Muscle of leg (tissue), 11 donors: ENCODE data around the gene SPOCK1. TPM values are rescaled to one million over a fixed set of nuclear protein-coding genes. Genes with fewer than 3 reads are reported as not detected.

Experiments
- DNase-seq: peaks from one replicate; pipeline ENCODE4 v3.0.0; 2013
- H3K27ac ChIP-seq: one replicate; pipeline ENCODE4 v1.5.1; 2013; ENCODE audit warnings: mild to moderate bottlenecking, low read length, control low read depth
- H3K27me3 ChIP-seq: one replicate; pipeline ENCODE4 v1.6.1; 2013; ENCODE audit warnings: low read length; ENCODE audit not compliant: control insufficient read depth, insufficient read depth
- H3K36me3 ChIP-seq: one replicate; pipeline ENCODE4 v1.6.1; 2013; ENCODE audit warnings: low read length; ENCODE audit not compliant: control insufficient read depth, insufficient read depth
- H3K4me1 ChIP-seq: one replicate; pipeline ENCODE4 v1.6.1; 2013; ENCODE audit warnings: low read length; ENCODE audit not compliant: control insufficient read depth, insufficient read depth
- H3K4me3 ChIP-seq: one replicate; pipeline ENCODE4 v1.5.1; 2013; ENCODE audit warnings: low read length, control low read depth
- H3K9me3 ChIP-seq: replicated peaks from 2 replicates; pipeline ENCODE4 v1.6.1; 2013; ENCODE audit warnings: low read depth, low read length; ENCODE audit not compliant: control insufficient read depth
- WGBS: methylation state at CpG from one replicate; pipeline ENCODE4 v1.1.5; 2013; ENCODE audit warnings: missing lambda C conversion rate; ENCODE audit not compliant: insufficient coverage; 5-methylcytosine and 5-hydroxymethylcytosine counted together
- polyA plus RNA-seq, 8 donors: library from polyadenylated mRNA; unstranded; fragments of 120-200 nt; gene quantifications; one replicate each; pipeline versions ENCODE4 v1.2.1 to v1.2.3, GENCODE V29; 2013; ENCODE audit warnings: inconsistent platforms in 1 of 8, low replicate concordance in 1 of 8; ENCODE audit not compliant: insufficient read length in 8 of 8, insufficient read depth in 1 of 8
- total RNA-seq: library from RNA; stranded (reverse); fragments of 120-200 nt; gene quantifications from one replicate; pipeline ENCODE4 v1.2.4, GENCODE V29; 2013

The SPOCK1 gene
- total and polyA plus RNA-seq, 9 donors, result 2.3 to 14.8 (median 4.6) TPM

DNA sequence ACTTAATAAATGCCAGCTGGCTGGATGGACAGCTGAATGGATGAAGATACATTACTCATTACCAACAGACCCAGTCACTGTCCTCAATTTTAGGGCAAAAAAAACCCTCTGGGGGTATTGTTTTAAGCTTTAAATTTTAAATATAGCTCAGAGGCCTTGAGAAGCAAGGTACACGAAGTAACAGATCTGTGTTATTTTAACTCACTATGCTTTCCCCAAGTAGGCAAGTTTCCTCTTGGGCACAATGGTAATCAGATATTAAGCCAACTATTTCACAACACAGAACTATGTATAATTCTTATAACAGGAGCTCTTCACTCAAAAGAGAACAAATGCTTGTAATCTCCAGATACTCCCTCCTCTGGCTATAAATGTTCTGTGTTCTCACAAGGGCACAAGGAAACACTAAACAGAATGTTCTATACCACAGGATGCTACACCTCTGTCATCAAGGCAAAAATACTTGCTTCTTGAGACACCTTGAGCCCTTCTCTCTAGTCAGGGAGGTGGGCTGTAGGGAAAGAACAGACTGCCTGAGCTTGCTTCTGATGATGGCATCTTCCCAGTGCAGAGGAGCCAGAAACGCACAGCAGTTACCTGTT lies 443.8 kb downstream of the SPOCK1 start:
- H3K27ac ChIP-seq, result no peak overlapping the region
- H3K4me1 ChIP-seq, result no peaks in the 10 kb centered on the region
- no peaks in the 10 kb centered on the region for H3K9me3 ChIP-seq
- no peaks in the 10 kb centered on the region for H3K36me3 ChIP-seq
- WGBS, result 80% methylated on average over 1 of the region's 2 CpGs
- H3K27me3 ChIP-seq, result no peaks in the 10 kb centered on the region
- DNase-seq, result no peak
- H3K4me3 ChIP-seq, result no peak overlapping the region

DNA sequence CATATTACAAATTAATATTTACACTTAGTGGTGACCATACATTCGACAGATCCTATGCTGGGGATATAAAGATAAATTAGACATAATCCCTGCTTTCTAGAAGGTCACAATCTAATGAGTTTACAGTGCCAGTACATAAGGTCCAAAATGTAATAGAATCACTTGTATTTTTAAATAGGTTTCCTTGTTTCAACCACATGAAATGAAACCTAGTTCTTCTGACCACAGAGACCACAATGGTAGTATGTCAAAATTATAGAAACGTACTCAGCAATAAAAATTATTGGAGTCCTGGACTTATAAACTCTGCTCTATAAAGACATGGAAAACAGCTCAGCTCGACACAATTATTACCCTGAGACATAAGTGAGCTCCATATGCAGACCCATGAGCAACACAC lies 444.3 kb downstream of the SPOCK1 start:
- Histone ChIP-seq H3K27me3 (no peaks in the 10 kb centered on the region), H3K4me1 (no peaks in the 10 kb centered on the region), H3K36me3 (no peaks in the 10 kb centered on the region), H3K4me3 (no peak overlapping the region), H3K9me3 (no peaks in the 10 kb centered on the region), H3K27ac (no peak overlapping the region)
- WGBS, result no CpG with 5 or more reads among the region's 3 CpGs
- DNase-seq, result no peak

DNA sequence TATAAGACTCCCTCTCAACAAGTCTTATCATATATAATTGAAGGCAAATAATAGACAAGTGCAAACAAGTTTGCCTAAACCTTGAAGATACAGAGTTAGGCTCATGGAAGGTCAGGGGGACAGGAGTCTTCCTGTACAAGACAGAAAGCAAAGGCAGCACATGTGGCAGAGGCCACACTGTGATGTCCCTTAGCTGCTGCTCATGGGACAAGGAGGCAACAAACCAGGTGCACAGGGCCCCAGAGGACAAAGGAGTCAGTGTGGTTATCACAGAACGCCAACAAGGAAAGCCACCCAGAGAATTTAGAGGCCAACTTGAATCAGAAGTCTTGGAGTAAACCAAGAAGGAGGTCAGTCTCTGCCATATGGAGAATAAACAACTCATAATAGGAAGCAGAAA lies 444.8 kb downstream of the SPOCK1 start:
- WGBS, result no CpG with 5 or more reads among the region's 1 CpG
- no peaks in the 10 kb centered on the region for H3K36me3 ChIP-seq
- no peaks in the 10 kb centered on the region for H3K4me1 ChIP-seq
- H3K9me3 ChIP-seq, result no peaks in the 10 kb centered on the region
- H3K27me3 ChIP-seq, result no peaks in the 10 kb centered on the region
- H3K27ac ChIP-seq, result no peak overlapping the region
- no peak overlapping the region for H3K4me3 ChIP-seq
- no peak for DNase-seq

DNA sequence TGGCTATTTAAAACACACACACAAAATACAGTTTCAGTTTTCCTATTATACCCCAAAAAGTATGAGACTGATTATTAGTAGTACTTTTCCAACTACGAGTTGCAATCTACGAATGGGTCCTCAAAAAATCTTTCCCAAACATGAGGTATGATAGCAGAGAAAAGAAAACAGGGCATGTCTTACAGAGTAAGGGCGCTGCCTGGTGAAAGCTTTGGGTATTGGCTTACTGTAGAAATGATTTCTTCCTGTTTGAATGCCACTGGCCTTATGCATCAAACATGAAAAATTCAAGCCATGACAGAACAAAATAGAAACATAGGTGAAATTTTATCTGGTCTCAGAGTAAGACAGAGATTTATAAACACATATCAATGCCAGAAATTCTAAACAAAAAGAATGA lies 448.0 kb downstream of the SPOCK1 start:
- Histone ChIP-seq H3K27me3 (no peaks in the 10 kb centered on the region), H3K27ac (no peak overlapping the region), H3K4me1 (no peaks in the 10 kb centered on the region), H3K9me3 (no peaks in the 10 kb centered on the region), H3K36me3 (no peaks in the 10 kb centered on the region), H3K4me3 (no peak overlapping the region)
- DNase-seq, result no peak
- WGBS, result no CpG with 5 or more reads among the region's 3 CpGs

DNA sequence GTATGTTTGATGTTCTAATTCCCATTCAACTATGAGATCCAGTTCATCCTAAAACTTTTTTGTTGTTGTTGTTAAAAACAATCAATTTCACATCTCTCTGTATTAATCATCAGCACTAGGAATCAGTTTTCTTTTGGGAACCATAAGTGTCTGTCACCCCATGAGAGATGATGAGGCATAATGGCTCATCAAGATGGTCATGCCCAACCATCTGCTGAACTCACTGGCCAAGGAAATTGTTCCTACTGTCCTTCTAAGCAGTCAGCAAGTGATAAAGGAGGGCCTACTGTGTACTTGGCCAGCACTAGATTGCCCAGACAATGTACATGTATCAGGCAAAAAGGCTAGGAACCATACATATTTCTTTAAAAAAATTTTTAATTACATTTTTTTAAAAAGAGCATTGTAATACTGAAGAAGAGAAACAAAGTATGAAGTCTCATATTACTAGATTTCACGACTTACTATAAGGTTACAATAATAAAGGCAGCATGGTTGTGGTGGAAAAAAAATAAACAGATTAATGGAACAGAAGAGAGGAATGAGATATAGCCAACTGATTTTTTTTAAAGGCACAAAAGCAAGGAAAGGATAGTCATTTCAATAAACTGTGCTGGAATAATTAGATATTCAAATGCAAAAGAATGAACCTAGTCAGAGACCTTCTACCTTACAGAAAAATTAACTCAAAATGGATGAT lies 458.3 kb downstream of the SPOCK1 start:
- Histone ChIP-seq H3K4me1 (no peaks in the 10 kb centered on the region), H3K4me3 (no peak overlapping the region), H3K36me3 (no peaks in the 10 kb centered on the region), H3K9me3 (peaks cover 5% of the 10 kb centered on the region), H3K27ac (no peak overlapping the region), H3K27me3 (peaks cover 3% of the 10 kb centered on the region)
- no peak for DNase-seq
- WGBS, result no CpG with 5 or more reads among the region's 1 CpG

DNA sequence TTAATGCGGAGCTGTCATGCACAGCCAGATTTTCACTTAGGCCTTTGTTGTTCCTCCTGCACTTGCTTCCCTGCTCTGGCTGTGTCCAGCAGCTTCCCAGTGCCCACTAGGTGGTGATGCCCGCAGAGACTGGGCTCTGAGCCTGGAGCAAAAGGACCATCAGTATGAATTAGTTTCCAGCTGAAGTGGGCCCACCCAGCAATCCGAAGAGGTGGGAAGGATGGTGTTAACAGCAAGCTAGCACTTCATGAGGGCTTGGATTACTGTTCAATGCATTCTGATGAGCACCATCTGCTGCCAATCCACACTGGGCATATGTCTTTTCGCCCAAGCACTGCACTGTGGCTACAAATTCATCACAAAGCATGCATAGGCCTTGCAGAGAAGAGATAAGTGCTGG lies 459.1 kb downstream of the SPOCK1 start:
- H3K36me3 ChIP-seq, result no peaks in the 10 kb centered on the region
- H3K27me3 ChIP-seq, result peaks cover 3% of the 10 kb centered on the region
- WGBS, result 46% methylated on average over 2 of the region's 4 CpGs
- no peaks in the 10 kb centered on the region for H3K4me1 ChIP-seq
- DNase-seq, result no peak
- H3K9me3 ChIP-seq, result peaks cover 5% of the 10 kb centered on the region
- no peak overlapping the region for H3K27ac ChIP-seq
- H3K4me3 ChIP-seq, result no peak overlapping the region

DNA sequence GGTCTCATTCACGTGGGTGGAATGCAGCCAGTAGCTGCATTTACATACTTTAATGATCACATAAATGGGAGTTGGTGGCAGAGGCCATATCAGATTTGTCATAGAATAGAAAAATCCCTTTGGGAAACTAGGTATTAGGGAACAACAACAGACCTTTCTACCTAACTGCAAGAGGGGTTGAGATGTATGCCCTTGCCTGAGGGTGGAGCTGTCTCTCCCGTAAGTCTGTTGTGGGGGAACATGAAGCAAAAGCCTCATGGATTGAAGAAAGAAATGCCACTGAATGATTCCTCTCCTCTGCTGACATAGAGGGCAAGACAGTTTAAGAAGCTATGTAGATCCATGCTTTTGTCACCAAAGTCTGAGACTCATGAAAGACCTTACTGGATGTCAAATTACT lies 461.3 kb downstream of the SPOCK1 start:
- H3K27me3 ChIP-seq, result peaks cover 3% of the 10 kb centered on the region
- peaks cover 4% of the 10 kb centered on the region for H3K9me3 ChIP-seq
- no peak overlapping the region for H3K4me3 ChIP-seq
- no peak overlapping the region for H3K27ac ChIP-seq
- no peak for DNase-seq
- H3K4me1 ChIP-seq, result no peaks in the 10 kb centered on the region
- no peaks in the 10 kb centered on the region for H3K36me3 ChIP-seq
- WGBS, result no CpG with 5 or more reads among the region's 2 CpGs

DNA sequence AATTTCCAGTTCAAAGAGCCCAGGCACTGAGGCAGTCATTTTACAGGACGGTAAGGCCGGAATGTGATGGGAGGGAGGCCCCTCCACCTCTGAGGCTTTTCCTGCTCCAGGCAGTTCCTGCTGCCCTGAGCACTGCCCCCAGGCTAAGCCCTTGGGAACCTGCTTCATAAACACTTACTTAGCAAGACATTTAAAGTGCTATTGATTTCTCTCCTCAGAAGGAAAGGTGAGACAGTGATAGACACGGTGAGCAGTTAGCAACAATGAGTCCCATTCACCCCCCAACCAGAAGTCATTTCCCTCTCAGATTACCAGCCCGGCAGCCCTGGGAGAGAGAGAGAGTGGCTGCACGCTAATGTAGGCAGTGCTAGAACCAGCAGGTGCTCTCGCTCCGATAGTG lies 462.5 kb downstream of the SPOCK1 start:
- no peak overlapping the region for H3K27ac ChIP-seq
- no peaks in the 10 kb centered on the region for H3K9me3 ChIP-seq
- H3K4me1 ChIP-seq, result no peaks in the 10 kb centered on the region
- DNase-seq, result no peak
- no CpG with 5 or more reads among the region's 7 CpGs for WGBS
- H3K4me3 ChIP-seq, result no peak overlapping the region
- peaks cover 3% of the 10 kb centered on the region for H3K27me3 ChIP-seq
- no peaks in the 10 kb centered on the region for H3K36me3 ChIP-seq

- Histone ChIP-seq H3K4me1 (no peaks in the 10 kb centered on the region), H3K4me3 (no peak overlapping the region), H3K36me3 (no peaks in the 10 kb centered on the region), H3K27me3 (peaks cover 3% of the 10 kb centered on the region), H3K9me3 (no peaks in the 10 kb centered on the region), H3K27ac (no peak overlapping the region)
- 80% methylated on average over 1 of the region's 1 CpG for WGBS
- DNase-seq, result no peak
Observed at GRCh38 chr5:137035480-137035878, 463.6 kb downstream of the SPOCK1 start.

DNA sequence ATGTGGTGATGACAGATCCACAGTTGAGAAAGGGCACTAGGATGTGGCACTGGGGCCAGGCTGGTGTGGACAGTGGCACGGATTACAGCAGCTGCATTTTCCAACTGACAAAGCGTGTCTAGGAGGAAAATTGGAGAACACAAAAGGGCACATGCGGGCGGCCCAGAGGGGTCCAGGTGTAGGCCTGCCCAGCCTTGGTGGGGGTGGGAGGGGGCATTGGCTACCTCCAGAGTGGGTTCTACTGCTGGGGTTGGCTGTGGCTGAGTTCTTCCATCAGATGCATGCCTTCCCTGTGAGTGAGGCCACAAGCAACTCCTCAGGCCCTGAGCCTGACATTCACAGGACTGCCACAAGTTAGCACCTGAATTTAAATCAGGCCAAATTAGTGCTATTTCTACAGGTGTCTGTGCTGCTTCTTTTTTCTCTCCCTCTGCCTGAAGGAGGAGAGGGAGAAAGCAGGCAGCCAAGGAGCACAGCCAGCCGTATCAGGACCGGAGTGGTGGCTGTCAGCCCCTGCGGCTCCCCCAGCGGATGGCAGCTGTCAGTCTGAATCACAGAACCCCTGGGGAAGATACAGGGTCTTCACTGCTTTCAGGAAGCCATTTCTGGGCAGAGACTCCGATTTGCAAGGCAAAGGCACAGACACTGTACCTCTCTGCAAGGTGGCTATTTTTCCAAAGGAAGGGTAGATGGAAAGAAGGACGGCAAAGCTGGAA lies 464.2 kb downstream of the SPOCK1 start:
- H3K27me3 ChIP-seq, result peaks cover 3% of the 10 kb centered on the region
- H3K9me3 ChIP-seq, result no peaks in the 10 kb centered on the region
- DNase-seq, result no peak
- H3K36me3 ChIP-seq, result no peaks in the 10 kb centered on the region
- H3K4me3 ChIP-seq, result no peak overlapping the region
- 80% methylated on average over 7 of the region's 10 CpGs for WGBS
- H3K27ac ChIP-seq, result no peak overlapping the region
- H3K4me1 ChIP-seq, result no peaks in the 10 kb centered on the region
